GM13977 (cell line): ENCODE measurements around the gene NOX5.

Source experiments
- DNase-seq: peaks from one replicate; pipeline ENCODE4 v3.0.0; 2012; ENCODE audit warnings: low spot score
- CTCF ChIP-seq: IDR thresholded peaks from 2 replicates; pipeline ENCODE4 v1.5.1; 2012; ENCODE audit warnings: mild to moderate bottlenecking, control low read depth; ENCODE audit not compliant: insufficient read depth; ENCODE audit errors: extremely low read depth, missing control alignments
- in situ Hi-C: fragments of 300-500 bp; cut with MboI; formaldehyde crosslinking; loops from one replicate; pipeline ENCODE4 v1.12.0; 2022; ENCODE audit warnings: low sequenced_read_pairs, low pct_unique_long_range_greater_than_20kb, mixed read lengths, inconsistent platforms; ENCODE audit not compliant: unreplicated experiment

NOX5 gene

GRCh38 chr15:68984586-68984985, 29.9 kb upstream of the NOX5 start:
- in situ Hi-C loops: no loop called here
- DNase-seq: no peak
- TF ChIP-seq CTCF: no peak

GRCh38 chr15:68985361-68985891, 29.1 kb upstream of the NOX5 start:
- in situ Hi-C loops: no loop called here
- no peak for TF ChIP-seq CTCF
- no peak for DNase-seq

GRCh38 chr15:68986322-68986721, 28.2 kb upstream of the NOX5 start:
- DNase-seq: no peak
- no peak for TF ChIP-seq CTCF
- in situ Hi-C loops: no loop called here

GRCh38 chr15:68987120-68987519, 27.4 kb upstream of the NOX5 start:
- DNase-seq: no peak
- in situ Hi-C loops: no loop called here
- no peak for TF ChIP-seq CTCF

- no peak for TF ChIP-seq CTCF
- in situ Hi-C loops: no loop called here
- no peak for DNase-seq
These were observed 26.8 kb upstream of the NOX5 start for GRCh38 chr15:68987676-68988075.

- DNase-seq: no peak
- in situ Hi-C loops: no loop called here
- TF ChIP-seq CTCF: no peak
These were observed 24.8 kb upstream of the NOX5 start for GRCh38 chr15:68989541-68990230.
